Measurements from ENCODE around the gene C15orf39.

Gene C15orf39

DNA sequence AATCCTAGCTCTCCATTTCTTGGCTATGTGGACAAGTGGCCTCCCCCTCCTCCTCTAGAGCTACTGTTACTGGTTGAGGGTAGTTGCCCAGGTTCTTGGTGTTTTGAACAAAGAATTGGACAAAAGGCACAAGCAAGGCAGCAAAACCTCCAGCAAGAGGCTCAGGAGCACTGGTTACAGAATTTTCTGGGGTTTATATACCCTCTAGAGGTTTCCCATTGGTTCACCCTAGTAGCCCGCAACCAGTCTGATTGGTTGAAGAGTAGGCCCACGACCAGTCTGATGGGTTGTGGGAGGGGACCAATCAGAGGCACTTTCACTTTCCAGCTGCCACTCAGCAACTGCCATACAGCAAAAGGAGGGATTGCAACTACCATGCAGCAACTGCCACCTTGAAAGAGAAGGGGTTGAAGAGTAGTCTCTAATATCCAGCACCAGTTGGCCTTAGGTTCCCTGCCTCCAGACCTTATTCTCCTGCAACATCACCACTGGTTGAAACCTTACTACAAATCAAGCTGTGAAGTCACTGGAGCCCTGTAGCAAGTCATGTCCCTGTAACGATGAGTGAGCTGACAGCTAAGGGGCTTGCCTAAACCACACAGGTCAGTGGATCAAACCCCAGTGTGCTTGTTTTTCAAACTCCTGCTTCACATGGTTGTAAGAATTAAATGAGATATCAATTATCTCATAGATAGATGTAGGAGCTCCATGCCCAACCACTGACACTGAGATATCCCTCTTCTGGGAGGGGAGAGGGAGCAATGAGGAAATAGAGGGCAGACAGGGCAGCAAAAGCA is 2.9 kb upstream of the C15orf39 start:
- TF ChIP-seq GATA3 (IDR thresholded peaks at IDR 0.05; ENCODE audit: low read depth, low read length) (no peak), GATA2 (IDR thresholded peaks at IDR 0.05; ENCODE audit: low read depth, low read length) (no peak)

DNA sequence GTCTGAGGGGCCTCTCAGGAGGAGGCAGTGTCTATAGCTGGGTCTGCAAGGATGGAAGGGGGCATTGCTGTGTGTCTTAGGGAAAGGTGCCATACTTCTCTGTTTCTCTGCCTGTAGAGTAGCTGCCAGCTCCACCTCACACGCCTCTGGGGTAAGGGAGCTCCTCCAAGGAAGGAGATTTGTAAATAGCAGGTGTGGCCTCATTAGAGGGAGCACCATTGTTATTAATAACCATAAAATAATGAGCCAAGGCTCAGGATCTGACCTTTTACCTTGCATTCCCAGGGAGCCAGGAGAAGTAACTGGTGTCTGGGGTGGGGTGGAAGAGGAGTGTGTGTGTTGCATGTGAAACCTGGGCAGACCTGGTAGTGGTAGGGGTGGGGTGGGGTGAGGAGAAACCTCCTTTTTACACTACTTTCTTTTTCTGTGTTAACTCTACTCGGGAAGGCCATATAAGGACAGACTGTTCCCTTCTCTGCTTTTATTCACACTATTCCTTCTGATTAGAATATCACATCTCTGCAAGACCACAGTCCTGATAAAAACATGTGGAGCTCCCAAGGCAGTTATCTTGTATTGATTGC is 2.2 kb upstream of the C15orf39 start:
- TF ChIP-seq GATA2 (IDR thresholded peaks at IDR 0.05; ENCODE audit: low read depth, low read length), result no peak
- TF ChIP-seq GATA3 (IDR thresholded peaks at IDR 0.05; ENCODE audit: low read depth, low read length), result no peak

DNA sequence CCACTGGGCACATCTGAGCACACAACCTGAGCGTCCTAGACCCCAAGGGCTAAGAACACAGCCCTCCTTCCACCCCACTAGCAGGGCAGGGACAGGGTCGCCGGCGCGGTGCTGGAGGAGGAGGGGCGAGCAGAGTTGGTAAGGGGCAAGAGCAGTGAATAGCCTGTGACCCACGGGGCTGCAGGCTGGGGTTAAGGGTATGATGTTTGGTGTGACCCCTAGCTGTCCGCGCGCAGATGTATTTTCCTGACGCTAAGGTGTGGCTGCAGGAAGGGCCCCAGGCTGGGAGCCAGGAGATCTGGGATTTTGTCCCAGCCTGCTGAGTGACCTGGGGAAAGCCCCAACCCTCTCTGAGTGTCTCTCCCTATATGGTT is 1.3 kb upstream of the C15orf39 start:
- no peak for TF ChIP-seq GATA3 (IDR thresholded peaks at IDR 0.05; ENCODE audit: low read depth, low read length)

DNA sequence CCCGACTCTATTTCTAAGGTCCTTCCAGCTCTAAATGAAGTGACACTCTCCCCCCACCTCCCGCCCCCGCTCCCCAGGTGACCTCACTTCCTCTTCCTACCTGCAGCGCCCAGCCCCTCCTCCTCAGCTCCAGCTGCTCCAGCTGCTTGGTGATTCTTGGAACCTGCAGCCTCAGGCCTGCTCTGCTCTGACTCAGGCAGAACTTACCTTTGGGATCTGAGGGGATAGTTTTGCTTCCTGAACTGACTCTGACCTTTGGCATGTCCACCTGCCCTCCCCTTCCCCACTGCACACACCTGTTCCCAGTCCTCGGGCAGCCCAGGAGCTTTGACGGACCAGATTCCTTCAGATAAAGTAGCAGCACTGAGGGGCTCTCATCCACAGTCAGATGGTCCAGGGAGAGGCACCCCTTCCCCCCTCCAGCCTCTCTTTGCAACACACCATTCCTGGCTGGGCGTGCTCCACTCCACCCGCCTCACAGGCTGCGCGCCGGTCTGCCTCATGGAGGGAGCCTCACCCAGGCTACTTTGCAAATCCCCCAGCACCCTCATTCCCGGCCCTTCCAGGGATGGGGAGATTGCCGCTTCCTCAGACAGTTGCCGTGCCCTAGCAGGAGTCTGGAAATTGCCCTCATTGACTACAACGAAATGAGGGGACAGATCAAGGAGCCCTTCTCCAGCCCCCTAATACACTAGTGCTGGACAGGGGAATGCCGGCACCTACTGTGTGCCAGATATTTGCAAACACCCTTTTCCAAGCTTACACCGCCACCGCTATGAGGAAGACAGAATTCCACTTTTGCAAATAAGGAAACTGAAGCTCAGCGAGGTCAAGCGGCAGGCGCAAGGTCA is 692 bp upstream of the C15orf39 start:
- no peak for TF ChIP-seq GATA3 (IDR thresholded peaks at IDR 0.05; ENCODE audit: low read depth, low read length)
- no peak for TF ChIP-seq GATA2 (IDR thresholded peaks at IDR 0.05; ENCODE audit: low read depth, low read length)

DNA sequence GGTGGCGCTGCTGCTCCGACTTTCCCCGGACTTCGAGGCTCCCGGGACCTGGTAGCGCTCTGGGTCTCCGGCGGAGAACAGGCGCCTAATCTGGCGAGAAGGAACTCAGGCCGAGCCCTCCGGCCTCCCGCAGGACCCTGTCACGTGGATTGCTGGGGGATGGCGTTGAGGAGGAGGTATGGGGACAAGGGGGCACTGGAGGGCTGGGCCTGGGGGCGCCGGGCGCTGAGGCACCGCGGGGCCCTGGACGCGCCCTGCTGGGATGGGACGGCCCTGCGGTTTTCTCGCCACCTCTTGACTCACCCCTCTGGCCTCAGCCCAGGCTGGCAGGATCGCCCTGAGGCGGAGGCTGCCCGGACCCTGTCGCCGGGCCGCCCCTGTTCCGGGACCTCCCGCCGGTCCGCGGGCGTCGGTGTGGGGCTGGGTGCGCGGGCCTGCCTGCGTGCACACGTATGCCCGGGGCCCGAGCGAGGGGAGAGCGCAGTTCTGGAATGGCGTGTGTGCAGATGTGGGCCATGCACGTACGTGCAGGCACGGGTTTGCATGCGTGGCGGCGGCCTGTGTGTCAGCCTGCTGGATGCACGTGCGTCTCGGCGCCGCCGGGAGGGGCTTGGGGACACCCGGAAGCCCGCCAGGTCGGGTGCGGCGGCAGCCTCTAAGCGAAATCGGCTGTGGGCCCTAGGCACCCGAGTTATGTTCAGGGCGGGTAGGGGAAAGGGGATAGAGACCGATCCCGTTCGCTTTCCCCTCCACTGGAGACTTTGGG is 752 bp downstream of the C15orf39 start:
- TF ChIP-seq GATA2 (IDR thresholded peaks at IDR 0.05; ENCODE audit: low read depth, low read length), result no peak
- TF ChIP-seq GATA3 (IDR thresholded peaks at IDR 0.05; ENCODE audit: low read depth, low read length), result no peak

DNA sequence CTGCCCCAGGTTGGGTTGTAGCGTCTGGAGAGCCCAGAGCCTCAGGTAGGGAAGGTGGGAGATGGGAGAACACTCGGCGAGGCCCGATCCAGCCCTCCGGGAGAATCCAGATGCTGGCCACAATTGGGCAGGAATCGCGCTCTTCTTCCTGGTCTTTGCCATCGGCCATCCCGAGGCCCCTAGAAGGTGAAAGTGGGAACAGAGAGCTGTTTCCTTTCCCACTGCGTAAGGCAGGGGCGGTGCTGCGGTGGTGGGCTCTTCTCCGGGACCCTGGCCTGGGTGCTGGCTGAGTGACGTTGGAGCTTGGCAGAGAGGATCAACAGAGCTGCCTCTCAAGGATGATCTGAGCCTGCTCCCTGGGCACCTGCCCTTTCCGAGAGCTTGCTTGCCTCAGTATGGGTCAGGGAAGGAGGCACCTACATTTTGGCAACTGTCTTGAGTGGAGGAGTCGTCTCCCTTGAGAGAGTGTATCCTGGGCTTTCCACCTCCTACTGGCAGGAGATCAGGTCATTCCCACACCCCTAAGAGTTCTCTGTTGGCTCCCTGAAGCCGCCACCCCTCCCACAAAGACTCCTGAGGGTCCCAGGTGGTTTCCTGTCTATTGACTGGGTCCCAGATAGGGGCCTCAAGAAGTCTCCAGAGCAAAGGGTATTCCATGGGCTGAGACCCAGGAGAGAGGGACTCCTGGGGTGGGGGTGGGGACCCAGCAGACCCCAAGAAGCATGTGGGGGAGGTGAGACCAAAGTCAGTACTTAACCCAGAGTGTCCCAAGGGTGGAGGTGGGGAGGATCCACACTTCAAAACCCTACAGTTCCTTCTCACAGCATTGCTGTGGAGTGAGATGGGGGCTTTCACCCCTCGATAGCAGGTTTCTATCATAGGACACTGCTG is 1.6 kb downstream of the C15orf39 start:
- no peak for TF ChIP-seq GATA3 (IDR thresholded peaks at IDR 0.05; ENCODE audit: low read depth, low read length)
- TF ChIP-seq GATA2 (IDR thresholded peaks at IDR 0.05; ENCODE audit: low read depth, low read length), result no peak

DNA sequence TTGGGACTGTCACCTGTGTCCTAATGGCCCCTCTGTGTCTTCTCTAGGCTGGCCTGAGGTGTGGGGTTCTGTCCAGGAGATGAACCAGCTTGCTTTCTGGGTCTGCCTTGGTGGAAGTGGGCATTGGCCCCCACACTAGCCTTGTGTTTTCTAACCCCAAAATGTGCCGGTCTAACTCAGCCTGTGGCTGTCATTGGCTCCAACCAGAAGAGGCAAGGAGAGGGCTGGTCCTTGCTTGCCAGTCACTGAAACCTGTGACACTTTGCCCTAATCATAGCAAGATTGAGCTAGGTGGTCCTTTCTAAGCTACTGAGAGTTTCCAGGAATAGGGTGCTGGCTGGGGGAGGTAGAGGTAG is 2.2 kb downstream of the C15orf39 start:
- TF ChIP-seq GATA2 (IDR thresholded peaks at IDR 0.05; ENCODE audit: low read depth, low read length), result no peak
- TF ChIP-seq GATA3 (IDR thresholded peaks at IDR 0.05; ENCODE audit: low read depth, low read length), result no peak

DNA sequence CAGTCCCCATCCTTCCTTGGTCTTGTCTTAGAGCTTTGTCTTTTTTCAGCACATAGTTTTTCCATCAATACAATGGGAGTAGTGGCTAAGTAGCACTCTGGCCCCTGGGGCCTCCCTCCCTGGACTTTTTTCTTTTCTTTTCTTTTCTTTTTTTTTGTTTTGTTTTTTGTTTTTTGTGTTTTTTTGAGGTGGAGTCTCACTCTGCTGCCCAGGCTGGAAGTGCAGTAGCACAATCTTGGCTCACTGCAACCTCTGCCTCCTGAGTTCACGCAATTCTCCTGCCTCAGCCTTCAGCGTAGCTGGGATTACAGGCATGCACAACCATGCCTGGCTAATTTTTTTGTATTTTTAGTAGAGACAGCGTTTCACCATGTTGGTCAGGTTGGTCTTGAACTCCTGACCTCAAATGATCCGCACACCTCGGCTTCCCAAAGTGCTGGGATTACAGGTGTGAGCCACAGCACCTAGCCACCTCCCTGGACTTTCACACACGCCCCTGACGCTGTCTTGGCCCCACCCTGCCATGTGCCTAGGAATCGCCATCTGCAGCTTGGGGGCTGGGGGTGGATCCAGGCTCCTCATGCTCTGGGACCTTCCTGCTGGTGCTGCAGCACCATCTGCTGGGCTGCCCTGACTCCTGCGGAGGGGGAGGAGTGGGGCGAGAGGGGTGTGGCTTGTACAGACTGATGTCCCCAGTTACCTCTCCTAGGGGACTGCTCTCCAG is 2.8 kb downstream of the C15orf39 start:
- TF ChIP-seq GATA2 (IDR thresholded peaks at IDR 0.05; ENCODE audit: low read depth, low read length) (no peak), GATA3 (IDR thresholded peaks at IDR 0.05; ENCODE audit: low read depth, low read length) (no peak)

DNA sequence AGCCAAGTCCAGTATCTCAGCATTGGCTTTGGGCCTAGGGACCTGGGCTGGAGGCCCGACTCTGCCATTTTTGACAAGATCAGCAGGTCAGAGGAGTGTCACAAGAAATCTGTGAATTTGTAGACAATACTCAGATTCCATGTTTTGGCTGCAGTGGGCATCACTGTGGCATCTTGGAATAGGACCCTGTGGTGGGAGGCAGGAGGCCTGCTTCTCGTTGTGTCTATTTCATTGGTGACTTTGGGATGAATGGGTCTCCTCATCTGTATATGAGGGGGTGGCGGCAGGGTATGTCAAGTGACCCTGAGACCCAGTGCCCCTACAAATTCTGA is 3.3 kb downstream of the C15orf39 start:
- TF ChIP-seq GATA2 (IDR thresholded peaks at IDR 0.05; ENCODE audit: low read depth, low read length) (no peak), GATA3 (IDR thresholded peaks at IDR 0.05; ENCODE audit: low read depth, low read length) (no peak)

DNA sequence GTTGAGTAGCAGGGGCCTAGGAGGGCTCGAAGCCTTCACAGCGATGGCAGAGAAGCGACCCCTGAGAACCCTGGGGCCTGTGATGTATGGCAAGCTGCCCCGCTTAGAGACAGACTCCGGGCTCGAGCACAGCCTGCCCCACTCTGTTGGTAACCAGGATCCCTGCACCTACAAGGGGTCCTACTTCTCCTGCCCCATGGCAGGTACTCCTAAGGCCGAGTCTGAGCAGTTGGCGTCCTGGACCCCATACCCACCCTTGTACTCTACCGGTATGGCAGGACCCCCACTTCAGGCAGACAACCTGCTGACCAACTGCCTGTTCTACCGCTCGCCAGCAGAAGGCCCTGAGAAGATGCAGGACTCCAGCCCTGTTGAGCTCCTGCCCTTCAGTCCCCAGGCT is 4.3 kb downstream of the C15orf39 start:
- no peak for TF ChIP-seq GATA3 (IDR thresholded peaks at IDR 0.05; ENCODE audit: low read depth, low read length)
- no peak for TF ChIP-seq GATA2 (IDR thresholded peaks at IDR 0.05; ENCODE audit: low read depth, low read length)

DNA sequence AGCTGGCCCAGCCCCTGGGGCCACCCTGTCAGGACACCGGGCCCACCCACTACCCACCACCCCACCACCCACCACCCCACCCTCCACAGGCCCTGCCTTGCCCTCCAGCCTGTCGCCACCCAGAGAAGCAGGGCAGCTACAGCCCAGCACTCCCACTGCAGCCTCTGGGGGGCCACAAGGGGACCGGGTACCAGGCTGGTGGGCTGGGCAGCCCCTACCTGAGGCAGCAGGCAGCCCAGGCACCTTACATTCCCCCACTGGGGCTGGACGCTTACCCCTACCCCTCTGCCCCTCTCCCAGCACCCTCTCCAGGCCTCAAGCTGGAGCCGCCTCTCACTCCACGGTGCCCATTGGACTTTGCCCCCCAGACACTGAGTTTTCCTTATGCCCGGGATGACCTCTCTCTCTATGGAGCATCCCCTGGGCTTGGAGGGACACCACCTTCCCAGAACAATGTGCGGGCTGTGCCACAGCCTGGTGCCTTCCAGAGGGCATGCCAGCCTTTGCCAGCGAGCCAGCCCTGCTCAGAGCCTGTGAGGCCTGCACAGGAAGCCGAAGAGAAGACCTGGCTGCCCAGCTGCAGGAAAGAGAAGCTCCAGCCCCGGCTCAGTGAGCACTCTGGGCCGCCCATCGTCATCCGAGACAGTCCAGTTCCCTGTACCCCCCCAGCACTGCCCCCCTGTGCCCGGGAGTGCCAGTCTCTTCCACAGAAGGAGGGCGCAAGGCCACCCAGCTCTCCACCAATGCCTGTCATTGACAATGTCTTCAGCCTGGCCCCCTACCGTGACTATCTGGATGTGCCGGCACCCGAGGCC is 5.3 kb downstream of the C15orf39 start:
- TF ChIP-seq GATA3 (IDR thresholded peaks at IDR 0.05; ENCODE audit: low read depth, low read length) (no peak), GATA2 (IDR thresholded peaks at IDR 0.05; ENCODE audit: low read depth, low read length) (no peak)
